ENCODE results near the gene BRK1.
"Not testable (repeated sequence)": the region's sequence is repeated elsewhere in the genome, so short reads cannot be mapped to it uniquely, and the experiment has no call there.

The BRK1 gene

GRCh38 chr3:10164201-10164545 lies 48.7 kb downstream of the BRK1 start:
- CTCF ChIA-PET = not testable (repeated sequence)
- POLR2A ChIA-PET = interaction anchor here (0.6 to 1.1 kb wide), 2 partner anchors 23 to 153 kb away, joined by 3 to 4 read pairs; partner anchors contain the start of gene VHL

GRCh38 chr3:10164546-10165393 lies 49.3 kb downstream of the BRK1 start, which contains the start of gene IRAK2:
IRAK2 (plus strand) TSS chr3:10164919; CDS start chr3:10164955, 36 bp downstream.
- ChIA-PET POLR2A (interaction anchor here (1.1 kb wide), 1 partner anchor 23 kb away, joined by 4 read pairs; the partner anchor contains the start of gene VHL), CTCF (no interaction called here)
- DNase-seq (ENCODE audit: extremely low spot score) = peak; percentile 88
- TF ChIP-seq L3MBTL2 (conservative IDR thresholded peaks at IDR 0.05) (peak; percentile 87), LEF1 (IDR thresholded peaks at IDR 0.05; ENCODE audit: borderline replicate concordance) (no peak)

More at GRCh38 chr3:10164201-10164545, 48.7 kb downstream of the BRK1 start:
- TF ChIP-seq ZNF384 (IDR thresholded peaks at IDR 0.05) = 0 out of 2 replicates have a peak, but pooled peaks have one; percentile 33
- not testable (repeated sequence) for DNase-seq (ENCODE audit: extremely low spot score)

- TF ChIP-seq SUZ12 (IDR thresholded peaks at IDR 0.05) = no peak
- TF ChIP-seq LEF1 (IDR thresholded peaks at IDR 0.05; ENCODE audit: borderline replicate concordance) = no peak
- TF ChIP-seq ELF4 (IDR thresholded peaks at IDR 0.05) = no peak
- TF ChIP-seq FOXM1 (IDR thresholded peaks at IDR 0.05; ENCODE audit: borderline replicate concordance) = no peak
- DNase-seq (ENCODE audit: extremely low spot score) = no peak
- CTCF ChIA-PET = interaction anchor here (0.5 kb wide), 1 partner anchor 90 kb away, joined by 7 read pairs; no protein-coding TSS in a partner anchor
- POLR2A ChIA-PET = no interaction called here
Measured at GRCh38 chr3:10166213-10166604, 50.7 kb downstream of the BRK1 start.

- no peak for DNase-seq (ENCODE audit: extremely low spot score)
- CTCF ChIA-PET = no interaction called here
- no peak for TF ChIP-seq NFRKB (IDR thresholded peaks at IDR 0.05)
- no peak for TF ChIP-seq ZNF384 (IDR thresholded peaks at IDR 0.05)
- no peak for TF ChIP-seq SP1 (IDR thresholded peaks at IDR 0.05)
- TF ChIP-seq PKNOX1 (IDR thresholded peaks at IDR 0.05) = no peak
- no peak for TF ChIP-seq TARDBP (IDR thresholded peaks at IDR 0.05)
- TF ChIP-seq ELF4 (IDR thresholded peaks at IDR 0.05) = no peak
- no peak for TF ChIP-seq LEF1 (IDR thresholded peaks at IDR 0.05; ENCODE audit: borderline replicate concordance)
- no peak for TF ChIP-seq CTBP1 (IDR thresholded peaks at IDR 0.05; ENCODE audit: borderline replicate concordance)
- no peak for TF ChIP-seq BHLHE40 (IDR thresholded peaks at IDR 0.05; ENCODE audit: borderline replicate concordance)
- TF ChIP-seq SUZ12 (IDR thresholded peaks at IDR 0.05) = no peak
- no peak for TF ChIP-seq FOXK2 (IDR thresholded peaks at IDR 0.05)
- no peak for TF ChIP-seq ARNT (IDR thresholded peaks at IDR 0.05)
- TF ChIP-seq FOXA1 (IDR thresholded peaks at IDR 0.05) = no peak
- no peak for TF ChIP-seq HDGF (IDR thresholded peaks at IDR 0.05; ENCODE audit: borderline replicate concordance)
- TF ChIP-seq FOXM1 (IDR thresholded peaks at IDR 0.05; ENCODE audit: borderline replicate concordance) = no peak
- TF ChIP-seq L3MBTL2 (conservative IDR thresholded peaks at IDR 0.05) = no peak
- POLR2A ChIA-PET = no interaction called here
Measured at GRCh38 chr3:10169000-10169496, 53.6 kb downstream of the BRK1 start.

GRCh38 chr3:10170915-10171478 lies 55.5 kb downstream of the BRK1 start:
- CTCF ChIA-PET = interaction anchor here (0.7 kb wide), 1 partner anchor 43 kb away, joined by 3 read pairs; no protein-coding TSS in a partner anchor
- POLR2A ChIA-PET = interaction anchor here (1.3 kb wide), 1 partner anchor 29 kb away, joined by 6 read pairs; the partner anchor contains the start of gene VHL

More at GRCh38 chr3:10170915-10171478, 55.5 kb downstream of the BRK1 start:
- TF ChIP-seq HDGF (IDR thresholded peaks at IDR 0.05; ENCODE audit: borderline replicate concordance) (no peak), SUZ12 (IDR thresholded peaks at IDR 0.05) (no peak), ZNF384 (IDR thresholded peaks at IDR 0.05) (no peak), FOXM1 (IDR thresholded peaks at IDR 0.05; ENCODE audit: borderline replicate concordance) (no peak), LEF1 (IDR thresholded peaks at IDR 0.05; ENCODE audit: borderline replicate concordance) (no peak), TARDBP (IDR thresholded peaks at IDR 0.05) (no peak), CTBP1 (IDR thresholded peaks at IDR 0.05; ENCODE audit: borderline replicate concordance) (no peak), ARNT (IDR thresholded peaks at IDR 0.05) (no peak), NFRKB (IDR thresholded peaks at IDR 0.05) (no peak), SP1 (IDR thresholded peaks at IDR 0.05) (no peak), ELF4 (IDR thresholded peaks at IDR 0.05) (no peak), L3MBTL2 (conservative IDR thresholded peaks at IDR 0.05) (no peak), PKNOX1 (IDR thresholded peaks at IDR 0.05) (no peak), FOXA1 (IDR thresholded peaks at IDR 0.05) (no peak)
- DNase-seq (ENCODE audit: extremely low spot score) = no peak

All from HEK293T (cell line).